SHP77 (cell line): ENCODE measurements around the gene PHACTR1.

Source experiments
- DNase-seq, 2 experiments: peaks; one replicate each; lab custom pipeline; 2025; lab: John Stamatoyannopoulos, UW

The PHACTR1 gene

DNA sequence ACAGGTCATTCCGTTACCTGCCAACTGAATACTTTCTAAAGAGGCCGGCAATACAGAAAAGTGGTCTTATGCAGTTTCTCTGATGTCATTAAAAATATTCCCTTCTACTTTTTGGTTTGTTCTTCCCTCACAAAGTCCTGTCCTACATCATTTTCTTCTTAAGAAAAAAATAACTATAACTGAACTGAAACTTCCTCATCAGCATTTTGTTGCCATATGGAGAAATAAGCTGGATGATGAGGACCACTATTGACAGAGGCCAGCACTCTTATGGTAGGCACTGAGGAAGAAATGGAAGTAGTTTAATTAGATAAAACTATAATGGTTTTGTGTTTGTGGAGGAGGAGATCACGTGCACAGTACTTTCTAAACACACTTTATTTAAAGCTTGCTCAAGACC is 274.9 kb downstream of the PHACTR1 start:
- DNase-seq: no peak

DNA sequence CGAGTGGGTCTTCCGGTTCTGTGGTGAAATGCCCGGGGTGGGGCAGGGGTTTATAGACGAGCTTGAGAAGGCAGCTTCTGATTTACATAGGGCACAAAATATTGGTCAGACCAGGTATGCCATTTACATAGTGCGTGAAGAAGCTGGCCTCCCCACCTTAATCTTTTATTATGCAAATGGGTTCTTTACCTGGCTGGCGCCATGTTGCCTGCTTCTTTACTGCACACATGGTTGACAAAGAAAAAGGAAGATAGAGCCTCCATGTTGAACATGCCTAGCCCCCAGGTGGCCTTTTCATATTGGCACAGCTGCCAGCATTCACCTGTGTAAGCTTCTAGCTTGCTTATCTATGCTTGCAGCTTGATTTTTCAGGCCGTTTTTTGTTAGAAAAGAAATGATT is 276.2 kb downstream of the PHACTR1 start:
- DNase-seq: no peak

GRCh38 chr6:12993283-12993898 is 276.8 kb downstream of the PHACTR1 start:
- DNase-seq: no peak

DNA sequence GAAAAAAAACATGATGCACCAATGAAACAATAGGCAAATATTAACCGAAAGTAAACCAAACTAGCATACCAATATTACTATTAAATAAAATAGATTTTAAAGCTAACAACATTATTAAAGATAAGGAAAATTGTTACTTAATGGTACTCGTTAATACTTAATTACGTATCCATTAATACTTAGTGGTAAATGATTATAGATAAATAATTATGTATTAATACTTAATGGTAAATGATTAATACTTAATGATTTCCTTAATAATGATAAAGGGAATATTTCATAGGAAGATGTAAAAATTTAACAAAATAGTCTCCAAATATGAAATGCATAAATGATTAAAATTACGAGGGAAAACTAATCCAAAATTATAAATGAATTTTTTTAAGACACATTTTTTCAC is 278.9 kb downstream of the PHACTR1 start:
- no peak for DNase-seq

GRCh38 chr6:13000537-13000936 is 284.0 kb downstream of the PHACTR1 start:
- no peak for DNase-seq

DNA sequence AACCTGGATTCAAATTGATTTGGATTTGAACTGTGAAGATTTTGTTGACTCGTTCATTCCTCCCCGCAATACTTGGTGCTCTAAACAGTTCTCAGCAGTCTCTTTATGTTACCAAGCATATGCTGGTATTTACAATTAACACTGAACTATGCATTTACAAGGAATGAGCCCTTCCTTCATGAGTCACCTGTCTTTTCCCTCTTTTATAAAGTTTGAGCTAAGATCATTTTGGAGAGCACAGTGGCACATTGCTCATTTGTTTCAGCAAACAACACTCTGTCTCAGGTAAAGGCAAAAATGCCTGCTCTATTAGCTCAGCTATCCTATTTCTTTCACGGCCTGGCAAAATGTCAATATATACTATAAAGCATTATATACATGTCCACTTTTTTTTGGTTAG is 285.4 kb downstream of the PHACTR1 start:
- DNase-seq: no peak

DNA sequence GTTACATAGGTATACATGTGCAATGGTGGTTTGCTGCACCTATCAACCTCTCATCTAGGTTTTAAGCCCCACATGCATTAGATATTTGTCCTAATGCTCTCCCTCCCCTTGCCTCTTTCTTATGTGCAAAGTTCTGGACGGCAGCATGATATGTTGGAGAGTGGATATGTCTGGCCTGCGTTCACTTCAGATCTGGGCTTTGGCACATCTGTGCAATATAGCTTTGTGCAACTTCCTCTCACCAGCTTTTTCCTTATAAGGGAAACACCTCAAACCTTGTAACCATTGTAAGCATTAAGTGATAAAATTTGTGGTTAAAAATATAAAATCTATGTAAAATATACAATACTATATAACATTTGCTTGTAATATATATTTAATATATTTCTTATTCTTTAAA is 288.0 kb downstream of the PHACTR1 start:
- no peak for DNase-seq

DNA sequence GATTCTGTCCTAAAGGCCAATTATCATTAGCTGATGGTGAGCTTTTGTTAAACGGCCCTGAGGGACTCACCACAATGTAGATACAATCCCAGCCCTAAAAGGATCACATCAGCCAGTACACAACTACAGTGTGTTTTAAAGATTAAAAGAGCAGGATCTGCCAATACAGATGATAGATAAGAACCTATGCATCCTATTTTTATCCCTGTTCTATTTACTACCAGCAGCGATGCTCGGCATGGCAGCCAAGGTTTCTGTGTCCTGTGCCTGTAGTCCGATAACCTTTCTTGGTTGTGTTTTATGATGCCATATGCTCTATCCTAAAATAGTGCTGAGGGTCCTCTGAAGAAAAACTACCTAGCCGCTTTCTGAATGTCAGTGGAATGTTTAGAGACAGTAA is 289.4 kb downstream of the PHACTR1 start:
- no peak for DNase-seq

DNA sequence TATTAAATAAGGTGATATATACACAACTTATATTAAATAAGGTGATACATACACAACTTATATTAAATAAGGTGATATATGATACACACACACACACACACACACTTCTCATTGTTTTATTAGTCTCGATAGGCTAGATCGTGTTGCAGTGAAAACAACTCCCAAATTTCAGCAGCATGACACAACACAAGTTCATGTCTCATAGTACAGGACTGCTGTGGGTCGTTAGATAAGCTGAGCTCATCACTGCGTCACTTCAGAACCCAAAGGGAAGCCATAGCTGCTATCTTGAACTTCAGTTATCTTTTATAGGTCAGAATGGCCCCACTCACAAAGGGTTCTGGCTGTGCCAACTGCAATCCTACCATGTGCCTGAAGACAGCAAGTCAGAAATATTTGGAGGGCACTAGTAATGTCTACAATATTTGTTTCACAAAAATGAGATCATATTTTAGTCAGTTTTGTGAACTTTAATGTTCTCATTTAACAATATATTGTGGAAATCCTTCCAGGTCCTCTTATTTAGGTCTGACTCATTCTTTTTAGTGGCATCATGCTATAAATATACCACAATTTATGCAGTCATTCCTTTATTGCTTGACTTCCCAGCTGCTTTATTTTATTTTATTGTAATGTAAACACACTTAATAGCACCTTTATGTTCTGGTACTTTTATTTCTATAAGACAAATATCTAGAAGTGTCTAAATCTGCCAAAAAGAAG is 290.2 kb downstream of the PHACTR1 start:
- no peak for DNase-seq

- no peak for DNase-seq
Measured at GRCh38 chr6:13007744-13008143, 291.2 kb downstream of the PHACTR1 start.

GRCh38 chr6:13009031-13009430 is 292.5 kb downstream of the PHACTR1 start:
- no peak for DNase-seq

GRCh38 chr6:13009461-13009860 is 292.9 kb downstream of the PHACTR1 start:
- DNase-seq: no peak

DNA sequence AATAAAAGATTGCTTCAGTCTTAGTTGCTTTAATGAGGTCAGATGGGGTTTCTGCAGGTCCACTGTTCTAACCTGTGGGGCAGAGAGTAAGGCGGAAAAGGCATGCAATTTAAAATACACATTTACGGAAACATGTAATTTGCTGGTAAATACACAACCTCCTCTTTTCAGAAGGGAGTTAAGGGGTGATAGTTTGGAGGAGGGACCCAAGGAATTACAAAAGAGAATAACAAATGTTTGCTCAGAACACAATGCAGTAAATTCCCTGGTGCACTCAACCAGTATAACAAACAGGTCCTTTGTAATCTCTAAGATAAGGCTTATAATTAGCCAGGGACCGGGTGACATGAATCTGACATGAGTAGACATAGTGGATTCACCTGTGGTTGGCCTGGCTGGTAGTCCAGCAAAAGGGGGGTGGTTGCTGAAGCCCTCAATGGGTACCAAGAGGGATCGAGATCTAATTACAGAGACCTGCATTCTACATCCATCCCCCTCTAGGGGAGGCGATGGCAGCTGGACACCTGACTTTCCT is 295.1 kb downstream of the PHACTR1 start:
- DNase-seq: no peak

- DNase-seq: no peak
Measured at GRCh38 chr6:13012296-13012695, 295.7 kb downstream of the PHACTR1 start.

GRCh38 chr6:13012977-13013680 is 296.6 kb downstream of the PHACTR1 start:
- DNase-seq: no peak

GRCh38 chr6:13013681-13014503 is 297.3 kb downstream of the PHACTR1 start:
- no peak for DNase-seq

DNA sequence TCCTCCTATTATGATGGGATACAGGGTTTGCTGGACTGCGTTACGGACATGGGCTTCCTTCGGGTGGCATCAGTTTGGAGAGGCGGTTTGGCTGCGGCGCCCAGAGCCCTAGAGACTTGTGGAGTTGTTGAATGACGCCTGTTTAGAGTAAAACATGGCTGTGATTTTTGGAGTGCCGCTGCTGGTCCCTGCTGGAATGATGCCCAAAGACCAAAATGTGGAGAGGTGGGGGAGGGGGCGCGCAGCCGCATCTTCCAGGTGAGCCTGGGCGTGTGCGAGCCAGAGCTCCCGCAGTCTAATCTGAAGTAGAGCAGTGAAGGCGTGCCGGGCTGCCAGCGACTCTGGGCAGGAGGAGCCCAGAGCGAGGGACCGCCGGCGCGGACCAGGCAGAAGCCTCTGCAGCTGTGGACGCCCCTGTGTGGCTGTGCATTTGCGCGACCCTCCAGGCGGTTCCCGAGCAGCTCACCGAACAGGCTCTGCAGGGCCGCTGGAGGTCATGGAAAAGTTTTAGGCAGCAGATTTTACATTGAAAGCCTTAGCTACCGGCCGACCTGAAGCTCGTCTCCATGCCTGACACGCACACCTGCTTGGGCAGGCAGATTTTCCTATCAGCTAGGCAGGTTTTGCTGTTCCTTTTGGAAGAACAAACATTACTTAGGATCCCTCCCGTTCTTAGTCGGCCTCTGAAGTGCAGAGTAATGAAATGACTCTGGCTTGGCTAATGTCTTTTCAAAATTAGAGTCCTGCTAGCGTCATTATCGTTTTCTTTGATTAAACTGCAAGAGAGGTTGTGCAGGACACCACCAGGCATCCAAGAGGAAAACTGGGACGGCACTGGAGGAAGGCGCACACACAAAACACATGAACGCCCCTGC is 298.2 kb downstream of the PHACTR1 start:
- no peak for DNase-seq

DNA sequence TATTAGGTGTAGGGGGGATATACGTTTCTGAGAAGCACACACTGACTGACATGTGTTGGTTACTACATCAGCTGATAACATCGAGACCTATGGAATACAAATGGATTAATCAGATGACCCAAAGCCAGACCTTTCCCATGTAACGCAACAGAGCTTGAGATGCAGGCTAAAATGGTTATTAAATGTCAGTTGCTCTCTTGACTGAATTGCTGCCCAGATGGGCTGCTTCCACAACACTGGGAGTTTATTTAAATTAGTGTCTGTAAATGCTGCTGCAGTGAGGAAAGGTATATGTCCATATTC is 298.8 kb downstream of the PHACTR1 start:
- DNase-seq: no peak

GRCh38 chr6:13024616-13025015 is 308.0 kb downstream of the PHACTR1 start:
- no peak for DNase-seq

- no peak for DNase-seq
Measured at GRCh38 chr6:13025893-13026499, 309.4 kb downstream of the PHACTR1 start.

DNA sequence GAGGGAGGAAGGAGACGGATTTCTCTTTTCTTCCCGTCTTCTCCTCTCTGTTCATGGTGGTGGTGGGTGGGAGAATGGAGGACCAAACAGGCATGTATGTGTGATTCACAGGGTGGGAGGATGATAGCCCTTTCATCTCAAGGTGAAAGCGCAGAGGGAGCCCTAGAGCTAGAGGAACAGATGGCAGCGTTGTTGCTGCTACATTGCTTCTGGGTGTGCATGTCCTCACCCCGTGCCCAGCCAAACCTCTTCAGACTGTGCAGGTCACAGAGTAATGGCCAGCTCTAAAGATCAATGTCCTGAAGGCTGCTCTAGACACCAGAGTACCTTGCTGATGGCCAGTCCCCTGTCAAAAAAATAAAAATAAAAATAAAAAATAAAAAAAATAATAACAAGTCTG is 310.0 kb downstream of the PHACTR1 start:
- no peak for DNase-seq
